BLaER1 treated with 17β-estradiol and CSF1 and Interleukin-3, amounts not matched to agents 10 nM and 100 nM (cell line): ENCODE measurements around the gene ATP6V1B1.

Experiments used
- H3K27ac ChIP-seq, 11 experiments: shearing (Covaris generic); formaldehyde crosslinking; 2 replicates each; pipeline ENCODE4 v1.8.1; 2022
- H3K27me3 ChIP-seq, 11 experiments: shearing (Covaris generic); formaldehyde crosslinking; 2 replicates each; pipeline ENCODE4 v1.8.1; 2022
- H3K36me3 ChIP-seq, 11 experiments: shearing (Covaris generic); formaldehyde crosslinking; 2 replicates each; pipeline ENCODE4 v1.8.1; 2022
- H3K4me1 ChIP-seq, 10 experiments: shearing (Covaris generic); formaldehyde crosslinking; 2 replicates each; pipeline ENCODE4 v1.8.1; 2022
- H3K4me2 ChIP-seq, 11 experiments: shearing (Covaris generic); formaldehyde crosslinking; 2 replicates each; pipeline ENCODE4 v1.8.1; 2022
- H3K4me3 ChIP-seq, 10 experiments: shearing (Covaris generic); formaldehyde crosslinking; 2 replicates each; pipeline ENCODE4 v1.8.1; 2022
- H3K9ac ChIP-seq, 11 experiments: shearing (Covaris generic); formaldehyde crosslinking; 2 replicates each; pipeline ENCODE4 v1.8.1; 2022
- H3K9me3 ChIP-seq, 11 experiments: shearing (Covaris generic); formaldehyde crosslinking; replicated peaks in 1 of 11; 2 replicates each; pipeline ENCODE4 v1.8.1; 2022
- H4K20me1 ChIP-seq, 11 experiments: shearing (Covaris generic); formaldehyde crosslinking; 2 replicates each; pipeline ENCODE4 v1.8.1; 2022
- Cebpa-rat ChIP-seq, 11 experiments: shearing (Covaris generic); IDR thresholded peaks; 2 replicates each; pipeline ENCODE4 v1.8.1; 2022

Gene ATP6V1B1

DNA sequence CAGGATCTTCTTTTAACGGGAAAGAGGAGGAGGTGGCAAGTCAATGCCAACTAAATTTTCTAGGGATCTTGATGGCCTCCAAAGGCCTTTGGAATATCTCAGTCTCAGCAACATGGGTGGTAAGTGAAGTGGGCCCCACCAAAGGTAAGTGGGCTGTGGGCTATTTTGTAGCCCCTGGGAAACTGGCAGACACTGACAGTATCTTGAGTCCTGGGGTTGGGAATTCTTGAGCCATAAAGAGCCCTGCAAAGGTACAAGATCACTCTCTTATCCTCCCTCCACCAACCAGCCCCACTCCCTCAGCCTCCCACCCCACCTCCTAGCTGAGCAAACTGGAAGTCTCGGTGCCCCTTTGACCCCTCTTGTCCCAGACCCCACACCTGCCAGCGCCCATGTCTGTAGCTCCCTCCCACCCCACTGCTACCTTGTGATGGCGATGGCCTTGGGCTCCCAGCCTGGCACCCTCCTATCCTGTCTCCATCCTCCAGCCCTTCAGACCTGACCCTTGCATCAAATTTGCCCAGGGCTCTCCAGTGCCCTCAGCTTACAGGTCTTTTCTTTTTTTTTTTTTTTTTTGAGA is 8.5 kb downstream of the ATP6V1B1 start:
- TF ChIP-seq Cebpa-rat (IDR thresholded peaks at IDR 0.05): no peak
- H3K9me3 ChIP-seq: no peaks in the 10 kb centered on the region
- peaks cover 19 to 40% (median 27%) of the 10 kb centered on the region in 10 experiments for H3K4me1 ChIP-seq
- no peak overlapping the region for H3K27ac ChIP-seq
- no peak overlapping the region for H3K4me2 ChIP-seq
- no peak overlapping the region for H3K4me3 ChIP-seq
- H4K20me1 ChIP-seq: peaks cover 0 to 11% (median 0%) of the 10 kb centered on the region in 11 experiments; a peak in 2 of 22 replicates
- peaks cover 0 to 5% (median 0%) of the 10 kb centered on the region in 11 experiments; a peak in 3 of 22 replicates for H3K36me3 ChIP-seq
- H3K9ac ChIP-seq: no peak overlapping the region
- H3K27me3 ChIP-seq: no peaks in the 10 kb centered on the region

DNA sequence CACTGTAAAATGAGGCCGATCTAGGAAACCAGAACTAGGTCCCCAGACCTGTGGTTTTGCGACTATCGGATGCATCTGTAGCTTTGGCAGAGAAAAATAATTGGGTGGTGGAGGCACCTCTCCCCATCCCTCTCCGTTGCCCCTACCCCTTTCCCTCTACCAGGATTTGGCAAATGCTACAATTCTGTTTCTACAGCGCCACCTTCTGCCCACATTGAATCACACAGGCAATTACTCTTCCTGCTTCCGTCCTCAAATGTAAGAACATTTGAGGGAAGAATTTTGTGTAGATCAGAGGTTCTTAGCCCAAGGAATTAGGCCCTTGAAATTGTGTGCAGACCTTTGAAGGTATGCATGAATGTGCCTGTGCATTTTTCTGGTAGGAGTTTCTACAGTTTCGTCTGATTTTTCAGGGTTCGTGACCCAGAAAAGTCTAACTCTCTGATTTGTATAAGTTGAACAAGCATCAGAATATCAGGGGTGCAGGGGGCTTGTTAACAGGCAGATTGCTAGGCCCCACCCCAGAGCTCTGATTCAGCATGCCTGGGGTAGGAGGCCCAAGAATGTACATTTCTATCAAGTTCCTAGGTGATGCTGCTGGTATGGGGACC is 11.2 kb downstream of the ATP6V1B1 start:
- H3K36me3 ChIP-seq: 0 out of 22 replicates have a peak, but pooled peaks cover 0 to 3% (median 0%) of the 10 kb centered on the region in 11 experiments
- no peaks in the 10 kb centered on the region for H3K9me3 ChIP-seq
- peak overlapping the region in 8 of 10 experiments; percentile 50 to 65 (median 53); a peak in 16 of 20 replicates for H3K4me3 ChIP-seq
- peak overlapping the region; percentile 72 to 95 (median 86) for H3K4me2 ChIP-seq
- H3K9ac ChIP-seq: peak overlapping the region in 9 of 11 experiments; percentile 38 to 79 (median 64); a peak in 15 of 22 replicates
- TF ChIP-seq Cebpa-rat (IDR thresholded peaks at IDR 0.05): no peak
- peaks cover 19 to 40% (median 27%) of the 10 kb centered on the region in 10 experiments for H3K4me1 ChIP-seq
- no peaks in the 10 kb centered on the region for H3K27me3 ChIP-seq
- H4K20me1 ChIP-seq: peaks cover 0 to 11% (median 0%) of the 10 kb centered on the region in 11 experiments; a peak in 2 of 22 replicates
- H3K27ac ChIP-seq: peak overlapping the region in 7 of 11 experiments; percentile 29 to 68 (median 49); a peak in 11 of 22 replicates

DNA sequence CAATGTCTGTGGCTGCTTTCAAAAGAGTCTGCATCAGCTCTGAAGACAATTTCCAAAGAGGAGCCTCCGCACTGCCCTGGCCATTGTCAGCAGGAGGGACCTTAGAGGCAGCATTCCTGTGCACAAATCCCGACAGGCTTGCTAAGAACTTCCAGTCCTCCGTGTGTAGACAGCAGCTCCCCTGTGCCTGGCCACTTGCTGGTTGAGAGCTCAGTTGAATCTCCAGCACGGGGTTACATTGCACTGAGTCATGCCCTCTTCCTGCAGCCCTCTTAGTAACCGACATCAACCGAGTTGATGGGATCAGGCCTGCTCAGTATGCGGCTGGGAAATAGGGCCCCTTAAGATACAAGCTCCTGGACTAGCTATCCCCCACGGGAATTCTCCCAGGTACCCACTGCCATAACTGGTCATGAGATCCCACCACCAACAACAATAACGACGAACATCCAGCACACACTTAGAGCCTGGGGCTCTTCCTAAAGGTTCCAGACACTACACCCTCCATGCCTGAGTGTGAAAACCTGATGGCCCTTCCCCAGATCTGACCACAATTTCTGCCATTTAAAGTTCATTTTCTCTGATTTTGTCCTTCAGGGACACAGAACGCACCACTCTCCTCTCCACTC is 12.0 kb downstream of the ATP6V1B1 start:
- Histone ChIP-seq H4K20me1 (peaks cover 0 to 11% (median 0%) of the 10 kb centered on the region in 11 experiments; a peak in 2 of 22 replicates), H3K27me3 (no peaks in the 10 kb centered on the region), H3K27ac (peak overlapping the region in 9 of 11 experiments; percentile 29 to 68 (median 46); a peak in 17 of 22 replicates), H3K4me1 (peaks cover 19 to 40% (median 27%) of the 10 kb centered on the region in 10 experiments), H3K9ac (peak overlapping the region in 9 of 11 experiments; percentile 38 to 79 (median 64); a peak in 18 of 22 replicates), H3K4me3 (peak overlapping the region in 9 of 10 experiments; percentile 25 to 65 (median 53); a peak in 17 of 20 replicates), H3K36me3 (no peaks in the 10 kb centered on the region), H3K4me2 (peak overlapping the region; percentile 72 to 95 (median 86)), H3K9me3 (no peaks in the 10 kb centered on the region)
- no peak for TF ChIP-seq Cebpa-rat (IDR thresholded peaks at IDR 0.05)

DNA sequence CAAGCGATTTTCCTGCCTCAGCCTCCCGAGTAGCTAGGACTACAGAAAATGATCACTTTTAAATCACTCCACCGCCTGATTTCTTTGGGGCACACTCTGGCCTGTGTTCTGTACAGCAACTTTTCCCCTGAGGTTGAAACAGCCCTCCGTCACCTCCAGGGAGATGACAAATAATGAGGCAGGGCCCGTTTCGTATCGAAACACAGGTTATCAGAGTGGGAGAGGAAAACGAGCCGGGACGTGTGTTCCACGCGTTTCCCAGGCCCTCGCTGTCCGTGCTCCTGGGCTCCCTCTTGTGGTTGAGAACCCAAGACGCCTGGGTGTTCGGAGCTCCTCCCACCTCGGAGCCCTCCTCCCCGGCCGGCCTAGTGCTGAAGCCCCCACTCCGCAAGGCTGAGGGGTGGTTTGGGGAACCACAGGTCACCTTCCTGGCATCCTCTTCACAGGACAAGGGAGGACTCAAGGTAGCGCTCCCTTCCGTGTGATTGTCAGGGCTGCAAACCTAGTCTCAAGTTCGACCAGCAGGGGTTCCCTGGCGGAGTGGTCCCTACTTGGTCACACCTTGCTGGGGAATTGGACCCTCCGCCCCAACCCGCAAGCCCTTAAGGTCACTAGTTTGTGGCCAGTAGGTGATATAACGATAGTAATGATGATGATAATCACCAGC is 12.8 kb downstream of the ATP6V1B1 start:
- Histone ChIP-seq H3K4me2 (peak overlapping the region; percentile 72 to 95 (median 86)), H3K4me1 (peaks cover 19 to 40% (median 27%) of the 10 kb centered on the region in 10 experiments), H3K36me3 (no peaks in the 10 kb centered on the region), H4K20me1 (peaks cover 0 to 8% (median 0%) of the 10 kb centered on the region in 11 experiments; a peak in 1 of 22 replicates), H3K27ac (peak overlapping the region in 9 of 11 experiments; percentile 9 to 68 (median 46); a peak in 17 of 22 replicates), H3K4me3 (peak overlapping the region; percentile 25 to 65 (median 53); a peak in 18 of 20 replicates), H3K9ac (peak overlapping the region in 10 of 11 experiments; percentile 38 to 79 (median 62); a peak in 19 of 22 replicates), H3K9me3 (no peaks in the 10 kb centered on the region), H3K27me3 (no peaks in the 10 kb centered on the region)
- no peak for TF ChIP-seq Cebpa-rat (IDR thresholded peaks at IDR 0.05)

DNA sequence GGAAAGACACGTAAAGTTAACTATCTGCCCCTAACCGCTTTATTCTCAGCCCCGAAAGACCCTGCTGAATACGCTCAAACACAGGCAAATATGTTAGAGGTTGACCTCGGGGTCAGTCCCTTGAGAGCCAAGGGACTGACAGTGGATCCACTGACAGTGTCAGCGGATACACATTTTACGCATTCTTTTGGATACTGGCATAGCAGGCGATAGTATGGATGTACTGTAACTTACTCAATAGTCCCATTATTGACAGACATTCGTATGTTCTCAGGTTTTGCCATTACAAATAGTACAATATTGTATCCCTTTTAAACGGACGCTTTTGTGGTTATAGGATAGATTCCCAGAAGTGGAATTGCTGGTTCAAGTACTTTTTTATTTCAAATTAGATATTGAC is 13.4 kb downstream of the ATP6V1B1 start:
- H3K4me3 ChIP-seq: no peak overlapping the region
- no peak overlapping the region for H3K27ac ChIP-seq
- H3K9me3 ChIP-seq: no peaks in the 10 kb centered on the region
- peaks cover 19 to 40% (median 27%) of the 10 kb centered on the region in 10 experiments for H3K4me1 ChIP-seq
- H3K27me3 ChIP-seq: no peaks in the 10 kb centered on the region
- TF ChIP-seq Cebpa-rat (IDR thresholded peaks at IDR 0.05): no peak
- H4K20me1 ChIP-seq: 0 out of 22 replicates have a peak, but pooled peaks cover 0 to 2% (median 0%) of the 10 kb centered on the region in 11 experiments
- H3K4me2 ChIP-seq: no peak overlapping the region
- H3K36me3 ChIP-seq: no peaks in the 10 kb centered on the region
- no peak overlapping the region for H3K9ac ChIP-seq

DNA sequence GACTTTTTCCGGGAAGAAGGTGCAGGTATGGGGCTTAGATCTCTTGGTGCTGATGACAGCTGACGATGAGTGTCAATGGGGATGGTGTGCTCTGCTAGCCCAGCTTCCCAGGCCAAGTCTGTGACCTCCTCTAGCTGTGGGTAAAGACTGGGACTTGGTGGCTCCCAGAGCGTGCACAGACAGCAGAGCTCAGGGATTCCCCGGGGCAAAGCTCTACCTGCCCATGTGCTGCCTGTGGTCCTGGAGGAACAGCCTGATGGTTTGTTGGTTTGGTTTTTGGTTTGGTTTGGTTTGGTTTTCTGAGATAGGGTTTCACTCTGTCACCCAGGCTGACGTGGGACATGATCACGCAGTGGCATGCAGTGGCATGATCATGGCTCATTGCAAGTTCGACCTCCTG is 19.2 kb downstream of the ATP6V1B1 start:
- H3K9ac ChIP-seq: no peak overlapping the region
- no peak overlapping the region for H3K4me2 ChIP-seq
- H3K4me1 ChIP-seq: peaks cover 13 to 28% (median 18%) of the 10 kb centered on the region in 10 experiments
- H3K36me3 ChIP-seq: no peaks in the 10 kb centered on the region
- no peaks in the 10 kb centered on the region for H3K9me3 ChIP-seq
- no peaks in the 10 kb centered on the region for H4K20me1 ChIP-seq
- TF ChIP-seq Cebpa-rat (IDR thresholded peaks at IDR 0.05): no peak
- no peaks in the 10 kb centered on the region for H3K27me3 ChIP-seq
- no peak overlapping the region for H3K27ac ChIP-seq
- H3K4me3 ChIP-seq: no peak overlapping the region

DNA sequence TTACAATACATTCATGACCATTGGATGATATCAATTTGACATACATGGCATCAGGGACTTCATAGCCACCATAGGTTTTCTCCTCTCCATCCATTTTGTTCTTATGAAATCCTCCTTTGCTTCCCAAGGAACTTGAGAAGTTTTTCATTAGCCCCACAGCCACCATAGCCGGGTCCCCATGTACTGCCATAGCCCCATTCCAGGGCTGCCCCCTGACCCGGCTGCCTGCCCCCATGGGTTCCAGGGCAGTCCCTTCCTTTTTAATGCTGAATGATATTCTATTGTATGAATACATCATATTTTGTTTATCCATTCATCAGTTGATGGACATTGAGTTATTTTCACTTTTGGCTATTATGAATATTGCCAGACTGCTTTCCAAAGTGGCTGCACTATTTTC is 20.4 kb downstream of the ATP6V1B1 start:
- H3K4me3 ChIP-seq: no peak overlapping the region
- H3K27ac ChIP-seq: no peak overlapping the region
- no peak overlapping the region for H3K9ac ChIP-seq
- H3K36me3 ChIP-seq: no peaks in the 10 kb centered on the region
- H3K27me3 ChIP-seq: no peaks in the 10 kb centered on the region
- H3K4me2 ChIP-seq: no peak overlapping the region
- H4K20me1 ChIP-seq: no peaks in the 10 kb centered on the region
- no peaks in the 10 kb centered on the region for H3K9me3 ChIP-seq
- no peak for TF ChIP-seq Cebpa-rat (IDR thresholded peaks at IDR 0.05)
- H3K4me1 ChIP-seq: peaks cover 13 to 31% (median 21%) of the 10 kb centered on the region in 10 experiments

DNA sequence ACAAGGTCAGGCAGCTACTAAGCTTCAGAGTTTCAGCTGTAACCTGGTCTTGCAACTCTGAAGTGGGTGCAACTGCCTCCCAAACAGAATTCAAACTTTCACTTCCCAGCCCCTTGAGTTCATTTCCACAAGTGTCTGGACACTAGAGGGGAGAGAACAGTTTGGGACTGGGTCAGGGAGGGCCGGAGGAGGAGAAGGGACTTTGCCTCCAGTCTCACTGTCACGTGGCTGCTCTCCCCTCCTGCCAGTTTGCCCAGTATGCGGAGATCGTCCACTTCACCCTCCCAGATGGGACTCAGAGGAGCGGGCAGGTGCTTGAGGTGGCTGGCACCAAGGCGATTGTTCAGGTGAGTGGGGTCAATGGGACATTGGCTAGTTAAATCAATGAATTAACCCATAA is 22.1 kb downstream of the ATP6V1B1 start:
- Histone ChIP-seq H3K36me3 (no peaks in the 10 kb centered on the region), H3K9ac (no peak overlapping the region), H3K27ac (peak overlapping the region in 6 of 11 experiments; percentile 26 to 60 (median 48); a peak in 4 of 22 replicates), H3K27me3 (no peaks in the 10 kb centered on the region), H3K4me3 (no peak overlapping the region), H3K9me3 (no peaks in the 10 kb centered on the region), H3K4me2 (peak overlapping the region; percentile 40 to 73 (median 65)), H4K20me1 (no peaks in the 10 kb centered on the region), H3K4me1 (peaks cover 13 to 31% (median 21%) of the 10 kb centered on the region in 10 experiments)
- TF ChIP-seq Cebpa-rat (IDR thresholded peaks at IDR 0.05): no peak
